Fibroblast of the aortic adventitia (primary cell): ENCODE results near the gene MEIS1. TPM values are rescaled to one million over a fixed set of nuclear protein-coding genes. Genes with fewer than 3 reads are reported as not detected.
"Not testable (repeated sequence)": the region's sequence is repeated elsewhere in the genome, so short reads cannot be mapped to it uniquely, and the experiment has no call there.

Experiments
- DNase-seq: peaks from one replicate; pipeline ENCODE4 v3.0.0-alpha.2; 2010; ENCODE audit warnings: low read depth
- H3K4me3 ChIP-seq: 2 replicates; pipeline ENCODE4 v1.5.1; 2011; ENCODE audit warnings: low read depth, mild to moderate bottlenecking, control low read depth, low read length, moderate library complexity
- CTCF ChIP-seq: IDR thresholded peaks from 2 replicates; pipeline ENCODE4 v1.5.1; 2011; ENCODE audit warnings: mild to moderate bottlenecking, low read length, control low read depth, inconsistent platforms; ENCODE audit not compliant: insufficient read depth
- total RNA-seq: library from RNA; depleted of rRNA; stranded (reverse); fragments of >200 nt; gene quantifications from 2 replicates; pipeline ENCODE4 v1.2.3, GENCODE V29; 2012; ENCODE audit warnings: low replicate concordance

Gene MEIS1
- total RNA-seq = 65.0 and 78.2 TPM in 2 replicates

- peak; percentile 100 for DNase-seq
- TF ChIP-seq CTCF = no peak
- H3K4me3 ChIP-seq = peak within 1 kb of the TSS; percentile 93
Observed at GRCh38 chr2:66434679-66435548, at the start of gene MEIS1. MEIS1 (plus strand) TSS chr2:66435125; CDS start chr2:66435857, 732 bp downstream.

- no peak overlapping the region for H3K4me3 ChIP-seq
- no peak for TF ChIP-seq CTCF
- no peak for DNase-seq
Observed at GRCh38 chr2:66387016-66387753, 47.7 kb upstream of the MEIS1 start.

GRCh38 chr2:66389651-66390131 is 45.2 kb upstream of the MEIS1 start:
- H3K4me3 ChIP-seq = no peak overlapping the region
- TF ChIP-seq CTCF = no peak
- peak; percentile 13 for DNase-seq

GRCh38 chr2:66390152-66390551 is 44.8 kb upstream of the MEIS1 start:
- TF ChIP-seq CTCF = no peak
- H3K4me3 ChIP-seq = no peak overlapping the region
- no peak for DNase-seq

GRCh38 chr2:66390811-66391210 is 44.1 kb upstream of the MEIS1 start:
- no peak for TF ChIP-seq CTCF
- no peak overlapping the region for H3K4me3 ChIP-seq
- DNase-seq = no peak

GRCh38 chr2:66391240-66391639 is 43.7 kb upstream of the MEIS1 start:
- H3K4me3 ChIP-seq, DNase-seq: not testable (repeated sequence)

- no peak overlapping the region for H3K4me3 ChIP-seq
- no peak for TF ChIP-seq CTCF
- no peak for DNase-seq
Observed at GRCh38 chr2:66405473-66405872, 29.5 kb upstream of the MEIS1 start.
